Measurements from ENCODE around the gene PTPRCAP. TPM values are rescaled to one million over a fixed set of nuclear protein-coding genes. Genes with fewer than 3 reads are reported as not detected.

PTPRCAP gene
- total RNA-seq, 4 donors from 2014 or later = 0.29 to 5.0 (median 1.9) TPM

DNA sequence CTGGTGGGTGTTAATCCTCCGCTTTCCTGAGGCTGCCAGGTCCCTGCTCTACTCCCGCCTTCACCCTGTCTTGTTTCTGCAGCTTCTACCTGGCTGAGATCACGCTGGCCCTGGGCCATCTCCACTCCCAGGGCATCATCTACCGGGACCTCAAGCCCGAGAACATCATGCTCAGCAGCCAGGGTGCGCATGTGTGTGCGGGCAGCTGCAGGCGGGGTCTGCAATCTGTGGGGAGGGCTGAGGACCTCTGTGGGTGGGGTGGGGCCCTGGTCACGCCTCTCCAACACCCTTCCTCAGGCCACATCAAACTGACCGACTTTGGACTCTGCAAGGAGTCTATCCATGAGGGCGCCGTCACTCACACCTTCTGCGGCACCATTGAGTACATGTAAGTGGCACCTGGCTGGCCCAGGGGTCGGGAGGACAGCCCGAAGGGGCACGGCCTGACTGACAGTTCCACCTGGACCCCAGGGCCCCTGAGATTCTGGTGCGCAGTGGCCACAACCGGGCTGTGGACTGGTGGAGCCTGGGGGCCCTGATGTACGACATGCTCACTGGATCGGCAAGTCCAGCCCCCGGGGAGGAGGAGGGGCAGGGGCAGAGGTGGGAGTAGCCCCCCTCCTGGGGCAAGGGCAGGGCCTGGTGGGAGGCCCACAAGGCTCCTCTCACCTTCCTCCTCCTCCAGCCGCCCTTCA, 4.7 kb downstream of the PTPRCAP start:
- Histone ChIP-seq H3K27me3 (no peaks in the 10 kb centered on the region), H3K9me3 (no peaks in the 10 kb centered on the region), H3K4me3 (no peak overlapping the region), H3K4me1 (peaks cover 0 to 4% of the 10 kb centered on the region in 2 donors), H3K27ac (no peak overlapping the region), H3K36me3 (no peaks in the 10 kb centered on the region)
- TF ChIP-seq POLR2A (IDR thresholded peaks at IDR 0.05) = no peak
- TF ChIP-seq, protein P1, sequence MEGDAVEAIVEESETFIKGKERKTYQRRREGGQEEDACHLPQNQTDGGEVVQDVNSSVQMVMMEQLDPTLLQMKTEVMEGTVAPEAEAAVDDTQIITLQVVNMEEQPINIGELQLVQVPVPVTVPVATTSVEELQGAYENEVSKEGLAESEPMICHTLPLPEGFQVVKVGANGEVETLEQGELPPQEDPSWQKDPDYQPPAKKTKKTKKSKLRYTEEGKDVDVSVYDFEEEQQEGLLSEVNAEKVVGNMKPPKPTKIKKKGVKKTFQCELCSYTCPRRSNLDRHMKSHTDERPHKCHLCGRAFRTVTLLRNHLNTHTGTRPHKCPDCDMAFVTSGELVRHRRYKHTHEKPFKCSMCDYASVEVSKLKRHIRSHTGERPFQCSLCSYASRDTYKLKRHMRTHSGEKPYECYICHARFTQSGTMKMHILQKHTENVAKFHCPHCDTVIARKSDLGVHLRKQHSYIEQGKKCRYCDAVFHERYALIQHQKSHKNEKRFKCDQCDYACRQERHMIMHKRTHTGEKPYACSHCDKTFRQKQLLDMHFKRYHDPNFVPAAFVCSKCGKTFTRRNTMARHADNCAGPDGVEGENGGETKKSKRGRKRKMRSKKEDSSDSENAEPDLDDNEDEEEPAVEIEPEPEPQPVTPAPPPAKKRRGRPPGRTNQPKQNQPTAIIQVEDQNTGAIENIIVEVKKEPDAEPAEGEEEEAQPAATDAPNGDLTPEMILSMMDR (IDR thresholded peaks at IDR 0.05) = no peak
- intact Hi-C loops (cut with DNase I; ENCODE audit: low total_unique reads) = no loop called here
- no peak for DNase-seq

DNA sequence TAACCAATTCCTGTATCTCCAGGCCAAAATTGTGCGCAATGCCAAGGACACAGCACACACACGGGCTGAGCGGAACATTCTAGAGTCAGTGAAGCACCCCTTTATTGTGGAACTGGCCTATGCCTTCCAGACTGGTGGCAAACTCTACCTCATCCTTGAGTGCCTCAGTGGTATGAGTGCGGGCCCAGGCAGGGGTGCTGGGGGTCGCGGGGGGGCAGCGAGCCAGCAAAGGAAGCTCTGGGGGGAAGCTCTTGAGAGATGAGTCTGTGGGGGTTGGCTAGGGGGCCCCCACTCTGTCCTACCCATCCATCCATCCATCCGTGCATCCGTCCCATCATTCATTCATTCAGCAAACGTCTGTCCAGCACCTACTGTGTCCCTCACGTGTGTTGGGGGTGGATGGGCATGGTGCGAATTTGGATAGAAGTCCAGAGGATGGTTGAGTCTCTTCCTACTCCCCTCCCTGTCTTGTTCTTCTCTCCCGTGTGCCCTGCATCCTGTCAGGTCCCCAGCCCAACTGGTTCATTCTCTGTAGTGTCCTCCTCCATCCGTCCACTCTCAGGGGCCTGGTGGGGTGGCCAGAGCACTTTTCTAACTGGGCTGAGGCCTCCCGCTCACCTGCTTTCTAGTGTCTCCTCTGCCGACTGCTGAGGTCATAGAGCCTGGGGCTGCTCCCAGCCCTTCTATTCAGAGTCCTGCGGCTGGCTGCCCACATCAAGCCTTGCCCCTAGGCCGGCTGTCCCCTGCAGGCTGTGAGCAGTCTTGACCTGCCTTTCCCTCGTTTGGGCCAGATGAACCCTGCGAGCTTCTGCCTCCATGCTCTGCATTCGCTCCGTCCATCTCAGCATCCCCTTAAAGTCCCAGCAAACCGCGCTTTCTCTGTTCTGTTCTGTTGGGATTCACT, 5.9 kb downstream of the PTPRCAP start:
- intact Hi-C loops (cut with DNase I; ENCODE audit: low total_unique reads) = no loop called here
- peaks cover 0 to 4% of the 10 kb centered on the region in 2 donors for H3K4me1 ChIP-seq
- H3K36me3 ChIP-seq = no peaks in the 10 kb centered on the region

DNA sequence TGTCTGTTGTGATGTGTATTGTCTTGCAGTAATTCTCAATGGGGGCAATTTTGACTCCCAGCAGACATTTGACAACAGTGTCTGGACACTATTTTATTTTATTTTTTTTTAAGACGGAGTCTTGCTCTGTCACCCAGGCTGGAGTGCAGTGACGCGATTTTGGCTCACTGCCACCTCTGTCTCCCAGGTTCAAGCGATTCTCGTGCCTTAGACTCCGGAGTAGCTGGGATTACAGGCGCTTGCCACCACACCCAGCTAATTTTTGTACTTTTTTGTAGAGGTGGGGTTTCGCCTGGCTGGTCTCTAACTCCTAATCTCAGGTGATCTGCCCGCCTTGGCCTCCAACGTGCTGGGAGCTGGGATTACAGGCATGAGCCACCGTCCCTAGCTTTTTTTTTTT, 7.8 kb downstream of the PTPRCAP start:
- H3K36me3 ChIP-seq = no peaks in the 10 kb centered on the region
- no peak overlapping the region for H3K4me3 ChIP-seq

More for the DNA sequence above, 5.9 kb downstream of the PTPRCAP start:
- no peak overlapping the region for H3K27ac ChIP-seq
- DNase-seq = no peak
- no peak for TF ChIP-seq POLR2A (IDR thresholded peaks at IDR 0.05)
- TF ChIP-seq, protein P1 (IDR thresholded peaks at IDR 0.05) = no peak
- H3K4me3 ChIP-seq = no peak overlapping the region
- no peaks in the 10 kb centered on the region for H3K9me3 ChIP-seq
- no peaks in the 10 kb centered on the region for H3K27me3 ChIP-seq

DNA sequence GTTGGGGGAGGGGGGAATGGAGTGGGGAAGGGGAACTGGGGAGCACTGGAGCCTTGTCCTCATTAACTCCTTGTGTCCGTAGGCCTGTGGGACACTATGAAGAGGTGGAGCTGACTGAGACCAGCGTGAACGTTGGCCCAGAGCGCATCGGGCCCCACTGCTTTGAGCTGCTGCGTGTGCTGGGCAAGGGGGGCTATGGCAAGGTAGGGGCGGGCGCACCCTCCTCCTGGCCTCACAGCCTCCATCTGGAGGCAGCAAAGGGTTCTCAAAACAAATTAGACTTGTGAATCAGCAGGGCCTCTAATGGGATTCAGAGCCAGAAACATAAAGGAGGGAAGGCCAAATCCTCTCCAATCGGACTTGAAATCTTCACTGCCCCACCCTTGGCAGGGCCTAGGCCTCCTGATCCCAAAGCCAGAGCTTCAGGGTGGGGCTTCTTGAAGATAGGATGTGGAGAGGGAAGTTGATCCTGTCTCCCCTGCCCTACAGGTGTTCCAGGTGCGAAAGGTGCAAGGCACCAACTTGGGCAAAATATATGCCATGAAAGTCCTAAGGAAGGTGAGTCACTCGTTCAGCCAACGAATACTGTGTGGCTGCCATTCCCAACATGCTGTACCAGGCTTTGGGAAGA, 8.3 kb downstream of the PTPRCAP start:
- TF ChIP-seq POLR2A (IDR thresholded peaks at IDR 0.05) = no peak
- TF ChIP-seq, protein P1 (IDR thresholded peaks at IDR 0.05) = no peak
- peak overlapping the region; percentile 82 to 86 for H3K27ac ChIP-seq
- H3K4me1 ChIP-seq = no peaks in the 10 kb centered on the region
- H3K36me3 ChIP-seq = no peaks in the 10 kb centered on the region
- peak overlapping the region; percentile 58 to 64 for H3K4me3 ChIP-seq
- no peak for DNase-seq
- H3K27me3 ChIP-seq = no peaks in the 10 kb centered on the region
- H3K9me3 ChIP-seq = no peaks in the 10 kb centered on the region
- intact Hi-C loops (cut with DNase I; ENCODE audit: low total_unique reads) = no loop called here

More for the DNA sequence above, 7.8 kb downstream of the PTPRCAP start:
- H3K4me1 ChIP-seq = no peaks in the 10 kb centered on the region
- no peak for DNase-seq
- H3K27me3 ChIP-seq = no peaks in the 10 kb centered on the region
- H3K27ac ChIP-seq = no peak overlapping the region
- TF ChIP-seq, protein P1 (IDR thresholded peaks at IDR 0.05) = no peak
- no peak for TF ChIP-seq POLR2A (IDR thresholded peaks at IDR 0.05)
- intact Hi-C loops (cut with DNase I; ENCODE audit: low total_unique reads) = no loop called here
- H3K9me3 ChIP-seq = no peaks in the 10 kb centered on the region
